ENCODE results near the gene SPHK2.
"Not testable (repeated sequence)": the region's sequence is repeated elsewhere in the genome, so short reads cannot be mapped to it uniquely, and the experiment has no call there.

Gene SPHK2, protein sequence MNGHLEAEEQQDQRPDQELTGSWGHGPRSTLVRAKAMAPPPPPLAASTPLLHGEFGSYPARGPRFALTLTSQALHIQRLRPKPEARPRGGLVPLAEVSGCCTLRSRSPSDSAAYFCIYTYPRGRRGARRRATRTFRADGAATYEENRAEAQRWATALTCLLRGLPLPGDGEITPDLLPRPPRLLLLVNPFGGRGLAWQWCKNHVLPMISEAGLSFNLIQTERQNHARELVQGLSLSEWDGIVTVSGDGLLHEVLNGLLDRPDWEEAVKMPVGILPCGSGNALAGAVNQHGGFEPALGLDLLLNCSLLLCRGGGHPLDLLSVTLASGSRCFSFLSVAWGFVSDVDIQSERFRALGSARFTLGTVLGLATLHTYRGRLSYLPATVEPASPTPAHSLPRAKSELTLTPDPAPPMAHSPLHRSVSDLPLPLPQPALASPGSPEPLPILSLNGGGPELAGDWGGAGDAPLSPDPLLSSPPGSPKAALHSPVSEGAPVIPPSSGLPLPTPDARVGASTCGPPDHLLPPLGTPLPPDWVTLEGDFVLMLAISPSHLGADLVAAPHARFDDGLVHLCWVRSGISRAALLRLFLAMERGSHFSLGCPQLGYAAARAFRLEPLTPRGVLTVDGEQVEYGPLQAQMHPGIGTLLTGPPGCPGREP

DNA sequence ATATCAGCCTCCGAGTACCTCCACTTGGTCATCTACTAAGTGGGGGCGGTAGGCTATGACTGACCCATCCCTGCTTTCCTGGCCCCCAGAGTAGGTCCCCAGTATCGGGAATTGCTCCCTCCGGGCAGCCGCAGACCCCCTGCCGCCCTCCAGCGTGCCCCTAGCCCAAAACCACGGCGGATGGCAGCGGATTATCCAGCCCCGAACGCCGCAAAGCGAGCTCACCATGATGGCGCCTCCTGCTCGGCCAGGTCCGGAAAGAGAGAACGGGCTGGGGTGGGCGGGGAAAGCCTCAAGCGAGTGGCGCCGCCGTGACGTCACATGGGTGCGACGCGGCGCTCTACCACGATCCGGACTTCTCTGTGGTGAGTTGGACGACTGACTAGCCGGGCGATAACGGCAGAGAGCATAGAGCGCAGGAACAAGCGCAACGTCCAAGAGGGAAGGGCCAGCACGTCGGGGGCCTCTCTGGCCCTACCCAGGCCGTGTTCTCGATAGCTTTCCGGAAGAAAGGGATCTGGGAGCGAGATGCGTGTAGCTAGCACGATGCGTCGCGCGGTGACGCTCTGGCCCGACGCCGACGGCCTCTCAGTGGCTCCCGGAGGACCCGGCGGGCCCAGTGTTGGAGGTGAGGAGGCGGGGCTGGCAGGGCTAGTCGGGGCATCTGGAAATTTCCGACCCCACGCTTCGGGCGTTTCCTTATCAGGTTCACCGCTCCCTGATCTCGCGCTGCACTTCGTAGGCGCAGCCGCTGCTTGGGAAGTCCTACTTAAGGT, at the start of gene SPHK2, which contains the start of gene RPL18:
Gene SPHK2, plus strand, starts transcription at position 591 of the 776 bp plus-strand sequence. CDS start 1,009 bp downstream, outside the sequence.
Gene RPL18, minus strand, starts transcription at position 263 of the 776 bp plus-strand sequence. Its CDS starts 35 bp downstream, at position 228.
- DNase-seq = peak; percentile 100

DNA sequence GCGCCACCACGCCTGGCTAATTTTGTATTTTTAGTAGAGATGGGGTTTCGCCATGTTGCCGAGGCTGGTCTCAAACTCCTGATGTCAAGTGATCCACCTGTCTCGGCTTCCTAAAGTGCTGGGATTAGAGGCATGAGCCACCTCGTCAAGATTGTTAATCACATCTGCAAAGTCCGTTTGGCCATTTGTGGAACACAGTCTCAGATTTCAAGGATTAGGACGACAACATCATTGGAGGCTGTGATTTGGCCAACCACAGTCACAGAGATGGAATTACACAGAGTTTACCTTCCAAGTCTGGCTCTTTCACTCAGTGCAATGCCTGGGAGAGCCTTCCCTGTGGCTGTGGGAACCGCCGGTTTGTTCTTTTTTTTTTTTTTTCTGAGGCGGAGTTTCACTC, 49.5 kb upstream of the SPHK2 start:
- no peak for DNase-seq

DNA sequence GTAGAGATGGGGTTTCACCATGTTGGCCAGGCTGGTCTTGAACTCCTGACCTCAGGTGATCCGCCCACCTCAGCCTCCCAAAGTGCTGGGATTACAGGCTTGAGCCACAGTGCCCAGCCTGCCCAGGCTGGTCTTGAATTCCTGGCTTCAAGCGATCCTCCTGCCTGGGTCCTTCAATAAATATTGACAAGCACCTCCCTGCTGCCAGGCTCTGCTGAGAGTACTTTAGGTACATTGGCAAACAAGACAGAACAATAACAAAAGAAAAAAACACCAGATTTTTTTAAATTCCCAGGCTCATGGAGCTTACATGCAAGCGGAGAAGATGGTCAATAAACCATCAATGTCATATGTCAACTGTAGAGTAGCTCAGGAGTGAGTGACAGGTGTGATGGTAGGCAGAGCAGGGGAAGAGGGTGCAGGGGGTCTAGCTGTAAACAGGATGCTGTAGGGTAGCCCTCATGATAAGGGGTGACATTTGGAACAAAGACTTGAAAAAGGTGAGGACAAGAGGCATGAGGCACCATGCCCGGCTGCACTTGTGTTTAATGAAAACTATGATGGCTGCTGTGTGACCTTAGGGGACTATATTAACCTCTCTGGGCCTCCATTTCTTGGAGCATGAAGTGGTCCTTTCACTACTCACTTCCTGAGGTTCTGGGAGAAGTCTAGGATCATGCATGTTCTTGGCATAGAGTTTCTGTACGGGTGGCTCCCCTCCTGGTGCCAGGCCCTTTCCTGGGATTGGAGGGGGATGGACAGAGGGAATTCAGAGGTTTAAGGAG, 47.7 kb upstream of the SPHK2 start:
- no peak for DNase-seq

DNA sequence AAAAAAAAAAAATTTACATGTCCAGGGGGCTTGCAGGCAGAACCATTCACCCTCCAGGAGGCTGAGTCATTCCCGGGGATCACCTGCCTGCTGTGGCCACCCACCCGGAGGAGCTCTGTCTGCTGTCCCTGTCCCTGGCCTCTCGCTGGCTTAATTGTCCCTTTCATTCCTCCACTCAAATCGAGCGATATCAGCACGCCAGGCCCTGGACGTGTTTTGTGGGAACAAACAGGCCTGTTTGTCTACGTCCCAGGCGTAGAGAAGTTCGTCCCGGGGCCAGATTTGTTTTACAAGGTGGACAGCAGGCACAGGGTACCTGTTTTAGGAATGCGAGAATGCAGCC, 46.2 kb upstream of the SPHK2 start:
- DNase-seq = no peak

DNA sequence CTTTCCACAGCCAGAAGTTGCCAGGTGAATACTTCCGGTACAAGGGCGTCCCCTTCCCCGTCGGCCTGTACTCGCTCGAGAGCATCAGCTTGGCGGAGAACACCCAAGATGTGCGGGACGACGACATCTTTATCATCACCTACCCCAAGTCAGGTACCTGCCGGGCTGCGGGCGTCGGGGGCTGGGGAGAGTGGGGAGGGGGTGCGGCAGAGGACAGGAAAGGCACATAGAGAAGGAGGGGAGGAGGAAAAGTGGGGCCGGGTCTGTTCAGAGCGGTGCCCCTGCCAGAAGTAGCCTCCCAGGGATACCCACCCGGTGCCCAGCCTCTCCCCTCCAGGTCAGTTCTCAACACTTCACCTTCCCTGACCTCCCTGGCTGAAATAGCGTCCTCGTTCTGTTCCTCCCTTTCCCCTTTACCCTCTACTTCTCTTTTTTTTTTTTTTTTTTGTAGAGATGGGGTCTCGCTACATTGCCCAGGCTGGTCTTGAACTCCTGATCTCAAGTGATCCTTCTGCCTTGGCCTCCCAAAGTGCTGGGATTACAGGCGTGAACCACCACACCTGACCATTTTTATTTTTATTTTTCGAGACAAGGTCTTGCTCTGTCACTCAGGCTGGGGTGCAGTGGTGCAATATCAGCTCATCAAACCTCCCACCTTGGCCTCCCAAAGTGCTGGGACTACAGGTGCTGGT, 43.2 kb upstream of the SPHK2 start:
- DNase-seq = no peak

DNA sequence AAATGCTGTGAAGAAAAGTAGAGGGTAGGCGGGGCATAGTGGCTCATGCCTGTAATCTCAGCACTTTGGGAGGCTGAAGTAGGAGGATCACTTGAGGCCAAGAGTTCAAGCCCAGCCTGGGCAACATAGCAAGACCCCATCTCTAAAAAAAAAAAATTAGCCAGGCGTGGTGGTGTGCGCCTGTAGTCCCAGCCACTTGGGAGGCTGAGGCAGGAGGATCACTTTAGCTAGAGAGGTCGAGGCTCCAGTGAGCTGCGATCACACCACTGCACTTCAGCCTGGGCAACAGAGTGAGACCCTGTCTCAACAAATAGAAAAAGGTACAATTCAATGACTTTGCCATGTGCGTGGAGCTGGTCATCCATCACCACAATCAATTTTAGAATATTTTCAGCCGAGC, 41.4 kb upstream of the SPHK2 start:
- not testable (repeated sequence) for DNase-seq

DNA sequence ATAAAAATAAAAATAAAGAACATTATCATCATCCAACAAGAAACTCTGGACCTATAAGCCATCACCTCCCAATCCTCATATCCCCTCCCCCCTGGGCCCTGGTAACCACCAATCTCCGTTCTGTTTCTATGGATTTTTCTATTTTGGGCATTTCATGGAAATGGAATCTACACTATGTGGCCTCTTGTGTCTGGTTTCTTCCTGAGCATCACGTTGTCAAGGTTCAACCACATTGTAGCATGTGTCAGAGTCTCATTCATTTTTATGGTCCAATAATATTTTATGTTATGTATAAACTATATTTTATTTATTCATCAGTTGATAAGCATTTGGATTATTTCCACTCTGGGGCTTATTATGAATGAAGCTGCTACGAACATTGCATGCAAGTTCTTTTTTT, 40.4 kb upstream of the SPHK2 start:
- DNase-seq = no peak

DNA sequence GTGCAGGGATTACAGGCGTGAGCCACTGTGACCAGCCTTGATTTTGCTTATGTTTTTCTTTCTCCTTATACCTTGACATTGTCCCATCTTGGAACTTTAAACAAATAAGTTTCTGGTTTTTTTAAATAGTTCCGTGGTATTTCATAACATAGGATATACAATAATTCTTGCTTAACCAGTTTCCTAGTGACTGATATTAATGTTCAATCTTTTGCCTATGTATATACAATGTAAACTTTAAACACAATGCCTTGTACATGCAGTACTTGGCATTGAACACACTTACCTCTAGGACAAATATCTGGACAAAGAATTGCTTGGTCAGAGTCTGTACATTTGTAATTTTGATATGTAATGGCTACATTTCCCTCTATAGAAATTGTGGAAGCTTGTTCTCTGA, 37.1 kb upstream of the SPHK2 start:
- no peak for DNase-seq

DNA sequence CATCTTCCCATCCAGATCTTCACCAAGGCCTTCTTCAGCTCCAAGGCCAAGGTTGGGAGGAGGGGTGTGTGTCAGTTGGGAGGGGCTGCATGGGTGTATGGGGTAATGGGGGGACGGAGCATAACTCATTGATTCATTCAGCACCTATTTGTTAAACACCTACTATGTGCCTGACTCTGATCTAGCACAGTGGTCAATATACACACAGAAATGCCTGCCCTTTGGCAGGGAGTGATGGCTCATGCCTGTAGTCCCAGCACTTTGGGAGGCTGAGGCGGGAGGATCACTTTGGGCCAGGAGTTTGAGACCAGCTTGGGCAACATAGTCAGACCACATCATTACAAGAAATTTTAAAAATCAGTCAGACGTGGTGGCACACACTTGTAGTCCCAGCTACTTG, 31.9 kb upstream of the SPHK2 start:
- no peak for DNase-seq

DNA sequence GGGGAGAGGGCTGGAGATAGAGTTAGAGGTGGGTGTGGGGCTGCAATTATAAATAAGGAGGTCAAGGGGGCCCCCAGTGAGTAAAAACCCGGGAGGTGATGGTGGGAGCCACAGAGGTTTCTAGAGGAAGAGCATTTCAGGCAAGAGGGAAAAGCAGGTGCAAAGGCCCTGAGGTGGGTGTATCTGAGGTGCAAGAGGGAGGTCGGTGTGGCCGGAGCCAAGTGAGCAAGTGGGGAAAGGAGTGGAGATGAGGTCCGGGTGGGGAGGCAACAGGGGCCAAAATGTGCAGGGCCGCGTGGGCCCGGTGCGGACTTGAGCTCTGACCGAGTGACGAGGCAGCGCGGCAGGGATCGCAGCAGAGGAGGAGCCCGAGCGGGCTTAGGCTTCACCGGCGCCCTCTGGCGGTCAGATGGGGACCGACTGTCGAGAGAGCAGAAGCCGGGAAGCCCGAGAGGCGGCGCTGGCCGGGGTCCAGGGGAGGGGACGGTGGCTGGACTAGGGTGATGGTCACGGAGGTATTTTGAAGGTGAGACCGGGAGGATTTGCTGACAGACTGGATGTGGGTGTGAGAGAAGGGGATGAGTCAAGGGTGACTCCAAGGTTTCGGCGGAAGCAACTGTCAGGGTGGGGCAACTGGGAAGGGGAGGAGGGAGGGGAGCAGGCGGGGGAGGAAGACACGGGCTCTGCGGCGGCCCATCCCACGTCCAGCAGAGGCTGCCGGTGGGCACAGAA, 30.5 kb upstream of the SPHK2 start:
- DNase-seq = peak; percentile 95

DNA sequence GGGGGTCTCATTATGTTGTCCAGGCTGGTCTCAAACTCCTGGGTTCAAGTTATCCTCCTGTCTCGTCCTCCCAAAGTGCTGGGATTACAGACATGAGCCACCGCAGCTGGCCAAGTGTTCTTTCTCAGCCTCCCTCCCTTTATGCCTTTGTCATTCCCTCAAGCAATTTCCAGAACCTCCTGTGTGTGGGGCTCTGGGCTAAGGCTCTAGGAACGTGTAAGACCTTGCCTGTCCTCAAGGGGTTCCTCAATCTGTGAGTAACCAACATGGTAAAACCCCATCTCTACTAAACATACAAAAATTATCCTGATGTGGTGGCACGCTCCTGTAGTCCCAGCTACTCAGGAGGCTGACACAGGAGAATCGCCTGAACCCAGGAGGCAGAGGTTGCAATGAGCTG, 28.3 kb upstream of the SPHK2 start:
- DNase-seq = peak; percentile 58

DNA sequence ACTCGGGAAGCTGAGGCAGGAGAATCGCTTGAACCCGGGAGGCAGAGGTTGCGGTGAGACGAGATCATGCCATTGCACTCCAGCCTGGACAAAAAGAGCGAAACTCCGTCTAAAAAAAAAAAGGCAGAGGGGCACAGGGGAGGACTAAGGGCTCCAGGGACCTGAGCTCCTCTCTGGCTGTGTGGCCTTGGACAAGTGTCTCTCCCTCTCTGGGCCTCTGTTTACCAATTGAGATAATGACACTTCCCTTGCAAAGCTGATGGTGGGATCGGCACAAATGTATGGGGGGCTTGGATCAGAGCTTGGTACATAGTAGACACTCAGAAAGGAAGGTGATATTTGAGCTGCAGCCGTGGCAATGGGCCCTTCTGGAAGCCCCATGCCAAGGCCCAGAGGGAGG, 24.1 kb upstream of the SPHK2 start:
- DNase-seq = no peak

DNA sequence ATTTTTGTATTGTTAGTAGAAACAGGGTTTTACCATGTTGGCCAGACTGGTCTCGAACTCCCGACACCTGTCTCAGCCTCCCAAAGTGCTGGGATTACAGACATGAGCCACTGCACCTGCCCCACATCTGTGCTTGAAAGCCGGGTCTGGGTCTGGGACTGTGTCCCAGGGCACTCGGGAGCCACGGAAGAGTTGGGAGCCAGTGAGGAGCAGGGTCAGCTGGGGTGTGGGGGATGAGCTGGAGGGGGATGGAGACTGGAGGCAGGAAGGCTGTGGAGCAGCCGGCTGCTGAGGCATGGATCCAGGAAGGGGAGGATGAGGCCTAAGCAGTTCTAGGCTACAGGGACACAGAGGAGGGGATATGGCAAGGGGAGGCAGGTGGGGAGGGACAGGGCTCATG, 23.5 kb upstream of the SPHK2 start:
- no peak for DNase-seq

DNA sequence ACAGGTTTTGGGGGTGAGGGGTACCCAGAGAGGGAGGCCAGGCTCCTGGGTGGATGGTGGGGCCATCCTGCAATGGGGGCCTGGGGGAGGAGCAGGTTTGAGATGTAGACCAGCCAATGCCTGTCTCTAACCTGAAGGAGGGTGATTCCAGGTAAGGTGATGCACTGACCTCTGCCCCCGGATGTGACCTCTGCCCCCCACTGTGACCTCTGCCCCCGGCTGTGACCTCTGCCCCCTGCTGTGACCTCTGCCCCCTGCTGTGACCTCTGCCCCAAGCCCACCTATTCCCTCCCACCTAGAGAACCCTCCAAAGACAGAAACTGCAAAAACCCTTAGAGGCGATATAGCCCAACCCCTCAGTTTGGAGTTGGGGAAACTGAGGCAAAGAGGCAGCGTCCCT, 23.1 kb upstream of the SPHK2 start:
- no peak for DNase-seq

DNA sequence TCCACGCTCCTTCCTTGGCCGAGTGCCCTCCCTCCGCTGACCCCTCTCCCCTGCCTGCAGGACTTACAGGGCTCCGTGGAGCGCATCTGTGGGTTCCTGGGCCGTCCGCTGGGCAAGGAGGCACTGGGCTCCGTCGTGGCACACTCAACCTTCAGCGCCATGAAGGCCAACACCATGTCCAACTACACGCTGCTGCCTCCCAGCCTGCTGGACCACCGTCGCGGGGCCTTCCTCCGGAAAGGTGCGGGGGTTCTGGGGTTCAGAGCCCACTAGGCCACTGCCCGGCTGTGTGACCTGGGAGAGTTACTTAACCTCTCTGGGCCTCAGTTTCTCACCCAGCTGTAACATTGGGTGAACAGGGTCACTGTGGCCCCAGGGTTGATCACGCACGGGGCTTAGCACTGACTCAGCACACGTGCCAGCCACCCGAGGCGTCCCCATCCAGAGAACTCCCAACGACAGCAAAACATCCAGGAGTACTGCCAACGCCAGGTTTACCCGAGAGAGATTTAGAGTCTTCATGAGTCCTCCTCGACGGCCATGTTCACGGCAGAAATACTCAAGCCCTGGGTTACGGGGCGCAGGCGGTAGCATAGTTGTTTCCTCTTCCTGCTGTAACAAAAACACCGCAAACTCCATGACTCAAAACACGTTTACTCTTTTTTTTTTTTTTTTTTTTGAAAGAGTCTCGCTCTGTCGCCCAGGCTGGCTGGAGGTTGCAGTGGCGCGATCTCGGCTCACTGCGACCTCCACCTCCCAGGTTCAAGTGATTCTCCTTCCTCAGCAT, 22.4 kb upstream of the SPHK2 start:
- peak; percentile 15 for DNase-seq

DNA sequence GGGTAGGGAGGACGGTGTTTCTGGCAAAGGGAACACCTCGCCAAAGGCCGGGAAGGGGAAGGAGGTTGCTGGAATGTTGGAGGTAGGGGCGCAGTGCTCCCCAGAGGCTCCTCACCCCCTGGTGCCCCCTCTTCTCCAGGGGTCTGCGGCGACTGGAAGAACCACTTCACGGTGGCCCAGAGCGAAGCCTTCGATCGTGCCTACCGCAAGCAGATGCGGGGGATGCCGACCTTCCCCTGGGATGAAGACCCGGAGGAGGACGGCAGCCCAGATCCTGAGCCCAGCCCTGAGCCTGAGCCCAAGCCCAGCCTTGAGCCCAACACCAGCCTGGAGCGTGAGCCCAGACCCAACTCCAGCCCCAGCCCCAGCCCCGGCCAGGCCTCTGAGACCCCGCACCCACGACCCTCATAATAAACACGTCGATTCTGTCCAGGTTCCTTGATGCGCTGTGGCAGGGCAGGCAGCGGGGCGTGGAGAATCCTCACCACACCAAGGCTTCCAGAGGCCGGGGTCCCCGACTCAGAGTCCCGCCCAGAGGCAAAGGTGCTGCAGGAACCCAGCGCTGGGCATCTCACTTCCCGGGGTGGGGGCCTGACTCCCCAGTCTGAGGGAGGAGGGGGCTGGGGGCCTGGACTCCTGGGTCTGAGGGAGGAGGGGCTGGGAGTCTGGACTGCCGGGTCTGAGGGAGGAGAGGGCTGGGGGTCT, 20.2 kb upstream of the SPHK2 start:
- DNase-seq = no peak

DNA sequence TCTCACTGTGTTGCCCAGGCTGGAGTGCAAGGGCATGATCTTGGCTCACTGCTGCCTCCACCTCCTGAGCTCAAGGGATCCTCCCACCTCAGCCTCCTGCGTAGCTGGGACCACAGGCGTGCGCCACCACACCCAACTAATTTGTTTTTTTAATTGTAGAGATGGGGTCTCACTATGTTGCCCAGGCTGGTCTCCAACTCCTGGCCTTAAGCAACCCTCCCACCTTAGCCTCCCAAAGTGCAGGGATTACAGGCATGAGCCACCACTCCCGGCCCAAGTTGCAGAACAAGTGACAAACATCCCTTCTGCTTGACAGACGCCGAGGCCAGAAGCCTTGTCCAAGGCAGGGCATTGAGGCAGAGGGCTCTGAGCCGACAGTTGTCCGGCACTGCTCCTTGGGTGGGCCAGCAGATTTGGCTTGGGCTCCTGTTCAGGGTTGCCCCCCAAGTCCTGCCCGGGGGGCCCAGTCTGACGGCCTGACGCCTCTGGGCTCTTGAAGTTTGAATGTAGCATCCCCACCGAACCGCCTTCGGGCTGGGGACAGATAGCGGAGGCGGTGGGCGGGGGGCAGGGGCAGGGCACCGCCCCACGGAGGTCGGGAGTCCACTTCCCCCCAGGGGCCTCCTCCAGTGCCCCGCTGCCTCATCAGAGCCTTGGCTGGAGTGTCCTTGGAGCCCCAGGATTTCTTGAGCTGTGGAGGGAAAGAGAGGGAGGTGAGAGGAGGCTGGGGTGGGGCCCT, 18.5 kb upstream of the SPHK2 start:
- DNase-seq = no peak

DNA sequence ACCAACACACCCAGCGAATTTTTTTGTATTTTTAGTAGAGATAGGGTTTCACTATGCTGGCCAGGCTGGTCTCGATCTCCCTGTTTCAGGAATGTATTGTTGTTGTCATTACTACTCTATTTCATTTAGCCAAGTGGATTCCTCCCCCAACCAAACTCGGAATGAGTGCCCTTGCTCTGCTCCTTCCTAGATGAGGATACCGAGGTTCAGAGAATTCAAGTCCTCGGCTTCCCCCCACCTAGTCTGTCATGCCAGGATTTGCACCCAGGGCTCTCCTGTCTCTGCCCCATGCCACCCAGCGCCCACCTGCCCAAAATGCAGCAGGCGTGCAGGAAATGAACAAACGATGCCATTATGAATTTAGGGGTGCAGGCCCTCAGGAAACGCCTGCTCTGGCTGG, 16.3 kb upstream of the SPHK2 start:
- no peak for DNase-seq

DNA sequence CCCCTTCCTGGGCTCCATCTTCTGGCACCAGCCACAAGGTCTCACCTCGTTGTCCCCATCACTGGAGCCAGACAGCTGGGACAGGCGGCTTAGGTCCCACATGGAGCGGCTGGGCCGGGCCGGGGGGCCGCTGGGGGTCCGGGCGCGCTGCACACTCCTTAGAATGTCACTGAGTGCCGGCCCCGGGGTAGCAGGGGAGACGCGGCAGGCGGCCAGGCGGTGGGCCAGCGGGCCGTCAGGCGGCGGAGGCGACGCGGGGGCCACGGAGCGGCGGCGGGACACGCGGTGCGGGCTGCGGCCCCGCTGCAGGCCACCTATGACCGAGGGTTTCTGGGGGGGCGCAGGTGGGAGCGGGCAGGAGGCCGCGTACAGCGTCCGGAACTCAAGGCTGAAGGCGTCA, 15.9 kb upstream of the SPHK2 start:
- DNase-seq = no peak

Measured in hematopoietic multipotent progenitor cell treated with erythropoietin and hydrocortisone succinate and interleukin-3 and kit ligand, for 4 days (in vitro differentiated cells).